Adrenal gland (tissue), 12 donors: ENCODE measurements around the gene SHB. TPM values are rescaled to one million over a fixed set of nuclear protein-coding genes. Genes with fewer than 3 reads are reported as not detected.

Experiments
- DNase-seq, 7 donors: peaks; one replicate each; pipeline ENCODE4 v3.0.0-alpha.2; 2019 to 2020
- H3K27ac ChIP-seq, 5 donors: fragments of 200-600 bp; sonication (generic) in 4 of 5; 1 replicate in 3 of 5; 2 replicates in 2 of 5; pipeline versions ENCODE4 v1.5.1 to v1.8.0; 2016 to 2020; ENCODE audit warnings: mild to moderate bottlenecking in 1 of 5
- H3K27me3 ChIP-seq: fragments of 200-600 bp; 2 replicates; pipeline ENCODE4 v1.8.0; 2021
- H3K36me3 ChIP-seq, 2 donors: fragments of 200-600 bp; replicated peaks in 1 of 2; 1 replicate in 1 of 2; 2 replicates in 1 of 2; pipeline versions ENCODE4 v1.5.1 to v1.8.0; 2018 to 2022
- H3K4me1 ChIP-seq, 2 donors: fragments of 200-600 bp; replicated peaks in 1 of 2; 1 replicate in 1 of 2; 2 replicates in 1 of 2; pipeline versions ENCODE4 v1.5.1 to v1.8.0; 2018 to 2021
- H3K4me3 ChIP-seq, 4 donors: fragments of 200-600 bp; sonication (generic) in 3 of 4; one replicate each; pipeline ENCODE4 v1.5.1; 2016 to 2018
- H3K9me3 ChIP-seq, 3 donors: fragments of 200-600 bp; sonication (generic) in 1 of 3; replicated peaks in 1 of 3; 1 replicate in 2 of 3; 2 replicates in 1 of 3; pipeline versions ENCODE4 v1.5.1 to v1.8.0; 2016 to 2021
- CTCF ChIP-seq, 6 experiments: fragments of 450-650 bp in 4 of 6; fragments of 200-600 bp in 2 of 6; sonication (generic) in 1 of 6; IDR thresholded peaks; 1 replicate in 5 of 6; 2 replicates in 1 of 6; pipeline versions ENCODE4 v1.5.1 to v1.8.0; 2016 to 2021; ENCODE audit warnings: antibody characterized with exemption in 6 of 6, mild to moderate bottlenecking in 2 of 6, moderate library complexity in 1 of 6
- POLR2A ChIP-seq, 2 donors: fragments of 450-650 bp; IDR thresholded peaks; one replicate each; pipeline ENCODE4 v1.6.1; 2017; ENCODE audit warnings: antibody characterized with exemption in 2 of 2, mild to moderate bottlenecking in 2 of 2, moderate library complexity in 1 of 2
- WGBS, 4 donors: extraction: QIAGEN DNeasy Blood & Tissue Kit in 2 of 4; methylation state at CpG; one replicate each; pipeline versions ENCODE4 v1.1.5 to v1.1.7; 2013 to 2017; 5-methylcytosine and 5-hydroxymethylcytosine counted together
- intact Hi-C, 2 donors: fragments of 100-400 bp; cut with DNase I; formaldehyde crosslinking; loops; one replicate each; pipeline versions ENCODE4 v1.14.1 to v1.15.0; 2022 to 2023
- polyA plus RNA-seq, 3 donors: library from polyadenylated mRNA; stranded (reverse); fragments of 200-250 nt in 2 of 3; fragments of 350-450 nt in 1 of 3; fragmentation: Illumina TruSeq in 1 of 3; extraction: RNeasy Lipid Tissue Mini Kit (QIAGEN cat#74804) in 1 of 3; gene quantifications; one replicate each; pipeline ENCODE4 v1.2.3, GENCODE V29; 2013 to 2014
- total RNA-seq, 9 donors: library from RNA; depleted of rRNA in 4 of 9; stranded (reverse); fragments of >200 nt in 4 of 9; fragments of 120-200 nt in 1 of 9; fragmentation: NEBNext Ultra II Directional in 1 of 9; extraction: Animal tissue kit (Norgen Biotek cat#: 25700) in 1 of 9; gene quantifications; one replicate each; pipeline versions ENCODE4 v1.1.0 to v1.2.4, GENCODE V29; 2013 to 2023
- donor health status: healthy with polysubstance abuse.
- donor health status: Bipolar disorder and iron deficiency.
- donor health status: DM: yes; HTN: yes; CAD: no.
- donor health status: DM: no; HTN: no; CAD: no.
- donor health status: DM: no; HTN: no; CAD: no.
- donor health status: DM: yes; HTN: yes; CAD: no.

The SHB gene
- total and polyA plus RNA-seq, 12 donors = 3.2 to 21.2 (median 11.1) TPM

- H3K36me3 ChIP-seq = no peaks in the 10 kb centered on the region
- H3K9me3 ChIP-seq = no peaks in the 10 kb centered on the region
- peak overlapping the region; percentile 18 to 83 (median 49) for H3K27ac ChIP-seq
- H3K4me3 ChIP-seq = no peak overlapping the region
- H3K27me3 ChIP-seq = no peaks in the 10 kb centered on the region
- WGBS, 4 donors = 71 to 87% (median 76%) methylated on average over 12 of the region's 12 CpGs
- DNase-seq = peak in 6 of 7 donors; percentile 52 to 78 (median 70)
- intact Hi-C loops = no loop called here
- peaks cover 15 to 58% of the 10 kb centered on the region in 2 donors for H3K4me1 ChIP-seq
- TF ChIP-seq CTCF (IDR thresholded peaks at IDR 0.05) (no peak), POLR2A (IDR thresholded peaks at IDR 0.05) (no peak)
Observed at GRCh38 chr9:38036359-38037084, 32.5 kb downstream of the SHB start.

GRCh38 chr9:38035873-38036272 lies 33.2 kb downstream of the SHB start:
- intact Hi-C loops = no loop called here
- H3K9me3 ChIP-seq = no peaks in the 10 kb centered on the region
- no peaks in the 10 kb centered on the region for H3K27me3 ChIP-seq
- peak overlapping the region; percentile 18 to 83 (median 49) for H3K27ac ChIP-seq
- peaks cover 15 to 58% of the 10 kb centered on the region in 2 donors for H3K4me1 ChIP-seq
- WGBS, 4 donors = 56 to 82% (median 64%) methylated on average over 8 of the region's 8 CpGs
- TF ChIP-seq POLR2A (IDR thresholded peaks at IDR 0.05) (peak in 1 of 2 donors; percentile 31), CTCF (IDR thresholded peaks at IDR 0.05) (no peak)
- peak in 5 of 7 donors; percentile 65 to 83 (median 76) for DNase-seq
- no peak overlapping the region for H3K4me3 ChIP-seq
- H3K36me3 ChIP-seq = no peaks in the 10 kb centered on the region

- intact Hi-C loops = no loop called here
Observed at GRCh38 chr9:38033941-38034340, 35.1 kb downstream of the SHB start.

More at GRCh38 chr9:38033941-38034340, 35.1 kb downstream of the SHB start:
- no peak for TF ChIP-seq POLR2A (IDR thresholded peaks at IDR 0.05)
- no peak for TF ChIP-seq CTCF (IDR thresholded peaks at IDR 0.05)
- H3K27ac ChIP-seq = no peak overlapping the region
- H3K36me3 ChIP-seq = no peaks in the 10 kb centered on the region
- WGBS, 4 donors = 89 to 96% (median 93%) methylated on average over 8 of the region's 8 CpGs
- no peaks in the 10 kb centered on the region for H3K27me3 ChIP-seq
- no peak for DNase-seq
- no peaks in the 10 kb centered on the region for H3K9me3 ChIP-seq
- peaks cover 15 to 49% of the 10 kb centered on the region in 2 donors for H3K4me1 ChIP-seq
- no peak overlapping the region for H3K4me3 ChIP-seq
